Eye (tissue), 1 donor: ENCODE results near the gene RBM26.
"Not testable (repeated sequence)": the region's sequence is repeated elsewhere in the genome, so short reads cannot be mapped to it uniquely, and the experiment has no call there.

Source experiments
- DNase-seq: peaks from one replicate; pipeline ENCODE4 v3.0.0-alpha.2; 2015

The RBM26 gene

DNA sequence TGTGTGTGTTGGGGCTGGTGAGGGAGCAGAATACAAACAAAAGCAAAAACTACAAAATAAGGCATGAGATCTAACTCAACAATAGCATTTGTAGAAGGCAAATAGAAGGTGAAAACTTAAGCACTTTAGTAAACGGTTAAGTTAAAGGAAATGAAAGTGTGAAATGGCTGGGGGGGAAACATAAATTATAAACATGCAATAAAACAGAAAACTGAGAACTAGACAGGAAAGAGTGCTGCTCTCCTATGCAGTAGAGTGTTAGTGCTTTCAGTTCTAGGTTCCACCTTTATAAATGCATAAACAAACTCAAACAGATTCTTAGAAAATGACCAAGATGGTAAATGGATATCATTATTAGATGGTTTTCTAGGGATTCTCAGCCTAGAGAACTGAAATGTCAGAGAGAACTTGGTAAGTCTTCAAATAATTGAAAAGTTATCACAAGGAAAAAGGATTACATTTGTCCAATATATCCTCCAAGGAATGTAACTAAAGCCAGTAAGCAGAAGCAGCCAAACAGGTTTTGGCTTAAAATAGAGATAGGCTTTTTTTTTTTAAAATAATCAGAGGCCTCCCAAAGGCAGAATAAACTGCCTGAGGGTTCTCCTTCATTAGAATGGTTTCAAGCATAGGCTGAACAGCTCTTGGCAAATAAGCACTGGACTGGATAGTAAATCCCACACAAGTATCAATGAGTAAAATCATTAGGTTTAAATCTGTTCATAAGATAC lies 23.3 kb downstream of the RBM26 start:
- no peak for DNase-seq

DNA sequence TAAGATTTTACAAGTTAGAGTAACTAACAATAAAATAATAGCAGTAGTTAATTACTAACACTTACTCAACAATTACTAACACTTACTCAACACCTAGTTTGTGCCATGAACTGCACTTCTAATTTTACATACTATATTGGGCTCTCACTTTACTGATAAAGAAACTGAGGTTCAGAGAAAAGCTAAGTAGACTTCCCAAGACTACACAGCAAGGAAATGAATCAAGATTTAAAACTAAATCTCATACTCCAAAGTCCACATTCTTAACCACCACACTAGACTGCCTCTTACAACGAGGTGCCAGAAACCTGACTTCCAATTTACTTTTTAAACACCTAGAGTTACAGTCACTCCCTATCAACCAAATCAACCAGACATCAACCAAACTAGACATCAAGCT lies 25.1 kb downstream of the RBM26 start:
- no peak for DNase-seq

DNA sequence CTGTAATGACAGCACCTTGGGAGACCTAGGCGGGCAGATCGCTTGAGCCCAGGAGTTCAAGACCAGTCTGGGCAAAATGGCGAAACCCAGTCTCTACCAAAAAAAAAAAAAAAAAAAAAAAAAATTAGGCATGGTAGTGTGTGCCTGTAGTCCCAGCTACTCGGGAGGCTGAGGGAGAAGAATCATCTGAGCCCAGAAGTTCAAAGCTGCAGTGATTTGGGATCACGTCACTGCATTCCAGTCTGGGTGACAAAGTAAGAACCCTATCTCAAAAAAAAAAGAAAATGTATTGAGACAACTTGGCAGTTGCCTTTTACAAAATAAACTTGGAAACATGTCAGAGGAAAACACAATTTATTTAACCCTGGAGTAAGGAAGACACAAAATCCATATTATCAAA lies 26.8 kb downstream of the RBM26 start:
- no peak for DNase-seq

DNA sequence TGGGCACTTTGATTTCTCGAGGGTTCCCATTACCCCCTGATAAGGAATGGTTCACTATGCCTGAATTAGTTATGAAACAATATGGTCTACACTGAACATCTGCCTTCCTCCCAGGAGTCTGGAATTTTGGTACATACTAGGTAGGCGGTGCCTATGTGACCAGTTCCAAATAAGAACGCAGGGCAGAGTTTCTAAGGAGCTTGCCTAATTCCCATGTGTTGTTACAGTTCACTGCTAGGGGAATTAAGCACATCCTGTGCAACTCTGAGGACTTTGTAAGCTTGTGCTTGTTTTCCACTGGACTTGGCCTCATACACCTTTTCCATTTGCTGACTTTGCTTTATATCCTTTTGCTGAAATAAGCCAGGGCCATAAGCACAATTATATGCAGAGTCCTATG lies 29.2 kb downstream of the RBM26 start:
- DNase-seq, result no peak

DNA sequence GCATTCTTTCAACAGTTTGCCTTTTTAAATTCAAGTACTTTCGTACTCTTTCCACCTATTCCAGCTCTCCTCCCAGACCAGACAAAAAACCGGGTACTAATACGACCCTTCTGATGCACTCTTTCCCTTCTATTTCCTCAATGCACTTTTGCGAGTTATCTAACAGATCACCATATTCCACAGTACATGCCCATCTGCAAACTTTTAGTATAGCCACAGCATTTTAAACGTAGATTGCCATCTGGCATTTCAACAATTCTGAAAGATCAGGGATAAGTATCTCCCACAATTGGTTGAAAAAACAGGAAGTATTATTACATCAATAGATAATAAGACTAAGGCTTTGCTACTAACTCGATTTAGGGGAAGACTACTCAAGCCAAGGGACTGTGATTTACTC lies 31.5 kb downstream of the RBM26 start:
- no peak for DNase-seq

GRCh38 chr13:79373916-79374315 lies 32.1 kb downstream of the RBM26 start:
- no peak for DNase-seq

- no peak for DNase-seq
These were observed 36.8 kb downstream of the RBM26 start for GRCh38 chr13:79369226-79369625.

GRCh38 chr13:79365981-79366380 lies 40.1 kb downstream of the RBM26 start:
- no peak for DNase-seq

GRCh38 chr13:79361299-79361698 lies 44.8 kb downstream of the RBM26 start:
- DNase-seq, result no peak

- no peak for DNase-seq
These were observed 46.0 kb downstream of the RBM26 start for GRCh38 chr13:79360095-79360494.

- DNase-seq, result no peak
These were observed 47.0 kb downstream of the RBM26 start for GRCh38 chr13:79359064-79359463.

DNA sequence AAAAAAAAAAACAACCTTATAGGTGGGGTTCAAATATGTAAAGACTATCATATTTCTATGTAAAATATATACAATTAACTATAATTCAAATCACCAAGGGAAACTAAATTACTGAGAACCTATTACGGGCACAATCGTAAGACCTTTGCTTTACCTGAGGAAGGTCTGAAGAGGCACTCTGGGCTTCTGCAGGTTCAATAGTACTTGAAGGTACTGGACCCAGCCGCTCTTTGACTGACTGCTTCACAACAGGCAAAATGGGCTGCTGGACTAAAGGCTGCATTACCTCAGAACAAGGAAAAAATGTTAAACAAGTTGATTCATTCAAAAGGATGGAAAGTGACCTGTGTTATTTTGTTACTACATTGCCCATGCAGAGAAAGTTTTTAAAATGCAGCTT lies 51.8 kb downstream of the RBM26 start:
- DNase-seq, result no peak

DNA sequence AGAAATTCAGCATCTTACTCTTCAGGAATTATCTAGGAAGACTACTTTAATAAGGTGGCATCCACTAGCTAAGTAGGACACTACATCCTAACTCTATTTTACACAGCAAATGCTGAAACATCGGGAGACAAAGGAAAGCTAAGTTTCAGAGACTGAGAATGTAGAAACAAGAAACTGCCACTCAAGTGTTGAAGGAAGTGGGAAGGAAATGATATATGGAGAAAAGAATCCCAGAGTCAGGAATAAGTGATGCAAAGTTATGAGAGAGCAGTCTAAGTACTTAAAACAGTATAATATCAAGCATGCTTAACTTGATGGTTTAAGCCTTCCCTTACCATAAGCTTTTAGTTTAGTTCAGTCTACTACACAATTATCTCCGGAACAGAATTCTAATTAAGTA lies 52.4 kb downstream of the RBM26 start:
- DNase-seq, result no peak

GRCh38 chr13:79352107-79352506 lies 53.9 kb downstream of the RBM26 start:
- DNase-seq, result no peak

DNA sequence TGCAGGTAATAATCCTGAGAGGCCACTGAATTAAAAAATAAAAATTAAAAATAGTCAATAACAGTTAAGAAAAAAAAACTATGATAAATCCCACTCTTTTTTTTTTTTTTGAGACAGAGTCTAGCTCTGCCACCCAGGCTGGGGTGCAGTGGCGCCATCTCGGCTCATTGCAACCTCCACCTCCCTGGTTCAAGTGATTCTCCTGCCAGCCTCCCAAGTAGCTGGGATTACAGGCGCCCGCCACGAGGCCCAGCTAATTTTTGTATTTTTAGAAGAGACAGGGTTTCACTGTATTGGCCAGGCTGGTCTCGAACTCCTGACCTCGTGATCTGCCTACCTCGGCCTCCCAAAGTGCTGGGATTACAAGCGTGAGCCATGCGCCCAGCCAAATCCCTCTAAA lies 56.4 kb downstream of the RBM26 start:
- not testable (repeated sequence) for DNase-seq

GRCh38 chr13:79349011-79349410 lies 57.0 kb downstream of the RBM26 start:
- DNase-seq, result no peak

- no peak for DNase-seq
These were observed 59.6 kb downstream of the RBM26 start for GRCh38 chr13:79346300-79346914.

- DNase-seq, result no peak
These were observed 64.9 kb downstream of the RBM26 start for GRCh38 chr13:79341202-79341601.

GRCh38 chr13:79340490-79340889 lies 65.6 kb downstream of the RBM26 start:
- no peak for DNase-seq

DNA sequence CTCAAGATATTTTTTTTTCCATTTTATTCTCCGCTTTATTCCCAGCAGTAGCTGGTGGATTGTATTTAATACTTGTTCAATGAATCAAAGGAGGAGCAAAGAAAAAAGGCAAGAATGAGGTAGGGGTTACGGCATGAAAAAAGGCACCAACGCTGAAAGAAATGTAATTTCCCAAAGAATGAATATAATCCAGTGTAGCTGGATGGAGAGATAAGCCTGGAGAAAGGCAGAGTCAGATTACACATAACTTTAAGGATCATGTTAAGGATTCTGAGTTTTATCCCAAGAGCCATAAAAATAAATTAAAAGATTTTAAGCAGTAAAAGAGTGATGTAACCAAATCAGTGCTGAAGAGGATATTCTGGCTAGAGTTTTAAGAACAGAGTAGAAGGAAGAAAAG lies 67.7 kb downstream of the RBM26 start:
- DNase-seq, result no peak

GRCh38 chr13:79336966-79337365 lies 69.1 kb downstream of the RBM26 start:
- no peak for DNase-seq

GRCh38 chr13:79328510-79328909 lies 77.5 kb downstream of the RBM26 start:
- no peak for DNase-seq

GRCh38 chr13:79320433-79320832 lies 85.6 kb downstream of the RBM26 start:
- DNase-seq, result no peak

- no peak for DNase-seq
These were observed 87.4 kb downstream of the RBM26 start for GRCh38 chr13:79318664-79319063.

DNA sequence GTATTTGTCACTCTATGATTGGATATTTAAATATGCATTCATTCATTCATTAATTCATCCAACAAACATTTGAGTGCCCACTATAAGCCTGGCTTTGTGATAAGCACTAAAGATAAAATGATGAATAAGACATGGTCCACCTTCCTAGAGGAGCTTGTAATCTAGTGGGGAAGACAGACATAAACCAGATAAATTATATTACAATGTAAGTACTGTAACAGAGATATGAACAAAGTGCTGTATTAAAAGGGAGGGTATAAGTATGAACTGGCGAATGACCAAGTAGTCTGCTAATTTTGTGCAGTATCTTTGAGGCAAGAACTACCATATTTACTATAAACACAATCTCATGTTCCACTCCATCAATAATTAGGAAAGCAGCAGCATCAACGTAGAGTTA lies 88.2 kb downstream of the RBM26 start:
- DNase-seq, result no peak
